ENCODE data around the gene LENG1.

Gene LENG1

DNA sequence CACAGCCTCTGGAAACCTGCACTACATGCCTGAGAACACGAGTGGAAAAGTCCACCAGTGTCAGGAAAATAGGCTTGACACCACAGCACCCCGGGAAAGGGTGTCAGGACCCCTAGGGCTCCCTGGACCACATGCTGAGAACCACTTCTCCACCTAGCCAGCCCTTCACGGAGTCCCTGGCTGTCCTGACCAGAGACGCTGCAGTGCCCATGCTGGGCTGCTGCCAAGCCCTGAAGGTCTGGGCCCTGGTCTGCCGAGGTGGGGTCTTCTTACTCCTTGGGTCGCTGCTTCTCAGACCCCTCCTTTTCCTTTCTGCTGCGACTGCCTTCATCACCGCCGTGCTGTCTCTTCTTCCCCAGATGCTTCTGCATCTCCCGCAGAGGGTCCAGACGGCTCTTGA, 3.0 kb downstream of the LENG1 start:
- TF ChIP-seq TCF12 (IDR thresholded peaks at IDR 0.05; ENCODE audit: low read depth): no peak
- no peak for TF ChIP-seq RAD21 (IDR thresholded peaks at IDR 0.05; ENCODE audit: low read depth)
- TF ChIP-seq, protein P1, sequence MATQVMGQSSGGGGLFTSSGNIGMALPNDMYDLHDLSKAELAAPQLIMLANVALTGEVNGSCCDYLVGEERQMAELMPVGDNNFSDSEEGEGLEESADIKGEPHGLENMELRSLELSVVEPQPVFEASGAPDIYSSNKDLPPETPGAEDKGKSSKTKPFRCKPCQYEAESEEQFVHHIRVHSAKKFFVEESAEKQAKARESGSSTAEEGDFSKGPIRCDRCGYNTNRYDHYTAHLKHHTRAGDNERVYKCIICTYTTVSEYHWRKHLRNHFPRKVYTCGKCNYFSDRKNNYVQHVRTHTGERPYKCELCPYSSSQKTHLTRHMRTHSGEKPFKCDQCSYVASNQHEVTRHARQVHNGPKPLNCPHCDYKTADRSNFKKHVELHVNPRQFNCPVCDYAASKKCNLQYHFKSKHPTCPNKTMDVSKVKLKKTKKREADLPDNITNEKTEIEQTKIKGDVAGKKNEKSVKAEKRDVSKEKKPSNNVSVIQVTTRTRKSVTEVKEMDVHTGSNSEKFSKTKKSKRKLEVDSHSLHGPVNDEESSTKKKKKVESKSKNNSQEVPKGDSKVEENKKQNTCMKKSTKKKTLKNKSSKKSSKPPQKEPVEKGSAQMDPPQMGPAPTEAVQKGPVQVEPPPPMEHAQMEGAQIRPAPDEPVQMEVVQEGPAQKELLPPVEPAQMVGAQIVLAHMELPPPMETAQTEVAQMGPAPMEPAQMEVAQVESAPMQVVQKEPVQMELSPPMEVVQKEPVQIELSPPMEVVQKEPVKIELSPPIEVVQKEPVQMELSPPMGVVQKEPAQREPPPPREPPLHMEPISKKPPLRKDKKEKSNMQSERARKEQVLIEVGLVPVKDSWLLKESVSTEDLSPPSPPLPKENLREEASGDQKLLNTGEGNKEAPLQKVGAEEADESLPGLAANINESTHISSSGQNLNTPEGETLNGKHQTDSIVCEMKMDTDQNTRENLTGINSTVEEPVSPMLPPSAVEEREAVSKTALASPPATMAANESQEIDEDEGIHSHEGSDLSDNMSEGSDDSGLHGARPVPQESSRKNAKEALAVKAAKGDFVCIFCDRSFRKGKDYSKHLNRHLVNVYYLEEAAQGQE (IDR thresholded peaks at IDR 0.05; ENCODE audit: low read depth): no peak
- no peak for TF ChIP-seq FOXM1 (IDR thresholded peaks at IDR 0.05; ENCODE audit: borderline replicate concordance, low read depth)
- TF ChIP-seq EP300 (IDR thresholded peaks at IDR 0.05; ENCODE audit: borderline replicate concordance): no peak
- no peak for TF ChIP-seq EGR1 (IDR thresholded peaks at IDR 0.05)
- TF ChIP-seq, protein P2, sequence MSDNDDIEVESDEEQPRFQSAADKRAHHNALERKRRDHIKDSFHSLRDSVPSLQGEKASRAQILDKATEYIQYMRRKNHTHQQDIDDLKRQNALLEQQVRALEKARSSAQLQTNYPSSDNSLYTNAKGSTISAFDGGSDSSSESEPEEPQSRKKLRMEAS (IDR thresholded peaks at IDR 0.05): no peak
- no peak for TF ChIP-seq CREB1 (IDR thresholded peaks at IDR 0.05; ENCODE audit: low read depth)
- TF ChIP-seq TAF1 (IDR thresholded peaks at IDR 0.05; ENCODE audit: low read depth): no peak

DNA sequence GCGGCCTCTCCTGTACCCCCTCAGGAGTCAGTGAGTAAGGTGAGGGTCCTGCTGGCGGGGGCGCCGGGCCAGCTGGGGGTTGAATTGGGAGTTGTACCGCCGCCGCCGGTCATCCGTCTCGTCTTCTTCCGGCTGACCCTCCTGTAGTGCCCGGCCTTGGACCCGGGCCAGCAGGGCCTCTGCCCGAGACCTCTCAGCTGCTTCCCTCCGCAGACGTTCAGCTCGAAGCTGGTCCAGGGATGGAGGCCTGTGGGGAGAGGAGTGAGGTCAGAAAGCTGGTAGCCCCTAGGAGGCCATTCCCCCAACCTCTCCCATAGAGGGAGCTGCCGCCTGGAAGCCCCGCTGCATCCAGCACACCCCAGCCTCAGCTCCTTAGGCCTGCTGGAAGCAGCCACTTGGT, 3.8 kb downstream of the LENG1 start:
- TF ChIP-seq RAD21 (IDR thresholded peaks at IDR 0.05; ENCODE audit: low read depth) (no peak), CEBPB (IDR thresholded peaks at IDR 0.05) (no peak), CREB1 (IDR thresholded peaks at IDR 0.05; ENCODE audit: low read depth) (no peak), YY1 (IDR thresholded peaks at IDR 0.05; ENCODE audit: low read depth) (no peak), TCF12 (IDR thresholded peaks at IDR 0.05; ENCODE audit: low read depth) (no peak), TAF1 (IDR thresholded peaks at IDR 0.05; ENCODE audit: low read depth) (no peak), TEAD4 (IDR thresholded peaks at IDR 0.05) (no peak), EP300 (IDR thresholded peaks at IDR 0.05; ENCODE audit: borderline replicate concordance) (no peak), NFIC (IDR thresholded peaks at IDR 0.05) (no peak), EGR1 (IDR thresholded peaks at IDR 0.05) (no peak), ZBTB7A (IDR thresholded peaks at IDR 0.05; ENCODE audit: low read depth) (no peak), FOXM1 (IDR thresholded peaks at IDR 0.05; ENCODE audit: borderline replicate concordance, low read depth) (no peak)
- TF ChIP-seq, protein P3, sequence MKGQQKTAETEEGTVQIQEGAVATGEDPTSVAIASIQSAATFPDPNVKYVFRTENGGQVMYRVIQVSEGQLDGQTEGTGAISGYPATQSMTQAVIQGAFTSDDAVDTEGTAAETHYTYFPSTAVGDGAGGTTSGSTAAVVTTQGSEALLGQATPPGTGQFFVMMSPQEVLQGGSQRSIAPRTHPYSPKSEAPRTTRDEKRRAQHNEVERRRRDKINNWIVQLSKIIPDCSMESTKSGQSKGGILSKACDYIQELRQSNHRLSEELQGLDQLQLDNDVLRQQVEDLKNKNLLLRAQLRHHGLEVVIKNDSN (IDR thresholded peaks at IDR 0.05): no peak
- TF ChIP-seq, protein P2 (IDR thresholded peaks at IDR 0.05): no peak
- TF ChIP-seq, protein P1 (IDR thresholded peaks at IDR 0.05; ENCODE audit: low read depth): no peak

DNA sequence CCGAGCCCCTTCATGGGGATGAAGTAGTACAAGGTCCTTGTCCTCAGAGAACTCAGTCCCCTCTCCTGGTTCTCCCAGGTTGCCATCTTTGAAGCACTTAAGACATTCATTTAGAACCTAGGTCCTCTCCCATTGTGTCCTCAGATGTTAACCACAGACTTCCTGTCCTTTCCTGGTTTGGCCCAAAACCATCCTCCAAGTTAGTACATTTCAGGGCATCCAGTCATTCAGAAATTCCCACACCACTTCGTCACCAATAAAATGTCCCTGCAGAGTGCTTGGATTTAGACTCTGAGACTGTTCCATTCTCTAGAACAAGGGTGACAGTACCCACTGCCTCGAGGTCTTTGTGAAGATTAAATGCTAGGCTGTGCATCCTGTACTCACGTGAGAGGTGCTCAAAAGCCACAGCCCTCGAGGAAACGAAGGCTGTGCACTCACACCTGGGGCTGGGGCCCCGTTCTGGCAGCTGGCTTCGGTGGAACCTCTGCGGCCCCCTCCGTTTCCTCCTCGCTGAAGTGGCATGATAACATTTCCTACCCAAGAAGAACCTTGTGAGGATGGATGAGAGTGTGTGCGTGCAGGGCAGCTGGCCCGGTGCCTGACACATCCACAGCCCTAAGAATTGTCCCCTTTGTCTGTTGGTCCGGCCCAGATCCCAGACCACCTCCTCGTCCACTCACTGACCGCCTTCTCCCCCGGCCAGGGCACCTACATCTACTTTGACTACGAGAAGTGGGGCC, 4.7 kb downstream of the LENG1 start:
- no peak for TF ChIP-seq TAF1 (IDR thresholded peaks at IDR 0.05; ENCODE audit: low read depth)
- TF ChIP-seq RAD21 (IDR thresholded peaks at IDR 0.05; ENCODE audit: low read depth): no peak
- TF ChIP-seq CREB1 (IDR thresholded peaks at IDR 0.05; ENCODE audit: low read depth): no peak
- TF ChIP-seq CEBPB (IDR thresholded peaks at IDR 0.05): no peak
- no peak for TF ChIP-seq TCF12 (IDR thresholded peaks at IDR 0.05; ENCODE audit: low read depth)
- TF ChIP-seq, protein P3 (IDR thresholded peaks at IDR 0.05): no peak
- no peak for TF ChIP-seq NFIC (IDR thresholded peaks at IDR 0.05)
- TF ChIP-seq, protein P2 (IDR thresholded peaks at IDR 0.05): no peak
- TF ChIP-seq YY1 (IDR thresholded peaks at IDR 0.05; ENCODE audit: low read depth): no peak
- no peak for TF ChIP-seq EP300 (IDR thresholded peaks at IDR 0.05; ENCODE audit: borderline replicate concordance)
- no peak for TF ChIP-seq FOXM1 (IDR thresholded peaks at IDR 0.05; ENCODE audit: borderline replicate concordance, low read depth)
- TF ChIP-seq, protein P1 (IDR thresholded peaks at IDR 0.05; ENCODE audit: low read depth): no peak

Measured in Ishikawa (cell line).